T-cell (primary cell): ENCODE results near the gene SPACA9. TPM values are rescaled to one million over a fixed set of nuclear protein-coding genes. Genes with fewer than 3 reads are reported as not detected.

Experiments
- ATAC-seq, 4 experiments: fragments of 200-7000 bp in 3 of 4; fragments of 150-1000 bp in 1 of 4; cut with Tn5 transposase; replicated peaks in 1 of 4; 1 replicate in 3 of 4; 2 replicates in 1 of 4; pipeline ENCODE4 v1.10.0; 2021; ENCODE audit warnings: moderate library complexity in 3 of 4, mild to moderate bottlenecking in 2 of 4, moderate number of reproducible peaks in 1 of 4
- CTCF ChIA-PET, 2 donors: fragments of 300-600 bp; sonication (Branson Sonifier 250); formaldehyde crosslinking; loops; one replicate each; lab custom pipeline; 2022; ENCODE audit warnings: antibody characterized with exemption in 2 of 2; lab: Charles Lee
- POLR2A ChIA-PET, 2 donors: fragments of 300-600 bp; sonication (Branson Sonifier 250); formaldehyde crosslinking; loops; one replicate each; lab custom pipeline; 2022; ENCODE audit warnings: antibody characterized with exemption in 2 of 2; lab: Charles Lee
- DNase-seq, 35 experiments: peaks; one replicate each; pipeline versions ENCODE4 v3.0.0 to v3.0.0-alpha.2; 2013 to 2023
- H3K27ac ChIP-seq: one replicate; pipeline ENCODE4 v1.5.1; 2013; ENCODE audit warnings: low read length
- H3K27me3 ChIP-seq, 2 experiments: replicated peaks in 1 of 2; 1 replicate in 1 of 2; 2 replicates in 1 of 2; pipeline versions ENCODE4 v1.6.1 to v1.7.0; 2013; ENCODE audit warnings: low read length in 1 of 2, mixed read lengths in 1 of 2; ENCODE audit not compliant: control insufficient read depth in 2 of 2, insufficient read depth in 2 of 2; ENCODE audit errors: extremely low read depth in 1 of 2
- H3K36me3 ChIP-seq, 2 donors: 1 replicate in 1 of 2; 2 replicates in 1 of 2; pipeline versions ENCODE4 v1.6.1 to v1.7.0; 2013; ENCODE audit warnings: low read length in 1 of 2; ENCODE audit not compliant: control insufficient read depth in 2 of 2, insufficient read depth in 1 of 2; ENCODE audit errors: extremely low read depth in 1 of 2
- H3K4me1 ChIP-seq, 2 experiments: 1 replicate in 1 of 2; 2 replicates in 1 of 2; pipeline versions ENCODE4 v1.6.1 to v1.7.0; 2013; ENCODE audit warnings: low read length in 2 of 2, mixed read lengths in 1 of 2; ENCODE audit not compliant: insufficient read depth in 2 of 2, control insufficient read depth in 1 of 2; ENCODE audit errors: extremely low read depth in 1 of 2
- H3K4me3 ChIP-seq, 2 donors: 1 replicate in 1 of 2; 2 replicates in 1 of 2; pipeline versions ENCODE4 v1.5.1 to v1.7.0; 2013; ENCODE audit warnings: mild to moderate bottlenecking in 2 of 2, low read length in 1 of 2, moderate library complexity in 1 of 2; ENCODE audit not compliant: control insufficient read depth in 1 of 2; ENCODE audit errors: extremely low read depth in 1 of 2
- H3K9me3 ChIP-seq: 2 replicates; pipeline ENCODE4 v1.7.0; 2013
- H3K27ac Mint-ChIP-seq, 2 donors: one replicate each; pipeline ENCODE4 v1.8.0; 2020 to 2021; ENCODE audit warnings: mild to moderate bottlenecking in 2 of 2, mixed read lengths in 2 of 2
- H3K27me3 Mint-ChIP-seq, 2 donors: one replicate each; pipeline ENCODE4 v1.8.0; 2021 to 2022; ENCODE audit warnings: mixed read lengths in 2 of 2
- H3K36me3 Mint-ChIP-seq: one replicate; pipeline ENCODE4 v1.8.0; 2021; ENCODE audit warnings: mixed read lengths
- H3K4me1 Mint-ChIP-seq, 3 donors: one replicate each; pipeline ENCODE4 v1.8.0; 2020 to 2022; ENCODE audit warnings: mixed read lengths in 3 of 3, mild to moderate bottlenecking in 1 of 3
- H3K4me3 Mint-ChIP-seq, 3 donors: one replicate each; pipeline ENCODE4 v1.8.0; 2020 to 2022; ENCODE audit warnings: mild to moderate bottlenecking in 3 of 3, mixed read lengths in 3 of 3, moderate library complexity in 3 of 3
- H3K9me3 Mint-ChIP-seq, 3 donors: one replicate each; pipeline ENCODE4 v1.8.0; 2020 to 2022; ENCODE audit warnings: mixed read lengths in 3 of 3
- WGBS: methylation state at CpG from one replicate; pipeline ENCODE4 v1.1.5; 2013; ENCODE audit warnings: missing lambda C conversion rate; ENCODE audit not compliant: insufficient coverage; 5-methylcytosine and 5-hydroxymethylcytosine counted together
- total RNA-seq, 35 experiments: library from RNA in 6 of 35; stranded (reverse) in 6 of 35; fragments of 120-200 nt in 1 of 35; gene quantifications; one replicate each; pipeline versions ENCODE4 v1.2.1 to v1.2.4 and lab custom pipeline; 2013 to 2026

The SPACA9 gene
- total RNA-seq (1 to 10 TPM; 1.2 to 2.5 (median 2.0) TPM), total RNA-seq (lab: John Stamatoyannopoulos, UW) (0.23 to 3.6 (median 1.4) reads per million in 29 experiments)
- total RNA-seq (2013): 1.3 TPM

DNA sequence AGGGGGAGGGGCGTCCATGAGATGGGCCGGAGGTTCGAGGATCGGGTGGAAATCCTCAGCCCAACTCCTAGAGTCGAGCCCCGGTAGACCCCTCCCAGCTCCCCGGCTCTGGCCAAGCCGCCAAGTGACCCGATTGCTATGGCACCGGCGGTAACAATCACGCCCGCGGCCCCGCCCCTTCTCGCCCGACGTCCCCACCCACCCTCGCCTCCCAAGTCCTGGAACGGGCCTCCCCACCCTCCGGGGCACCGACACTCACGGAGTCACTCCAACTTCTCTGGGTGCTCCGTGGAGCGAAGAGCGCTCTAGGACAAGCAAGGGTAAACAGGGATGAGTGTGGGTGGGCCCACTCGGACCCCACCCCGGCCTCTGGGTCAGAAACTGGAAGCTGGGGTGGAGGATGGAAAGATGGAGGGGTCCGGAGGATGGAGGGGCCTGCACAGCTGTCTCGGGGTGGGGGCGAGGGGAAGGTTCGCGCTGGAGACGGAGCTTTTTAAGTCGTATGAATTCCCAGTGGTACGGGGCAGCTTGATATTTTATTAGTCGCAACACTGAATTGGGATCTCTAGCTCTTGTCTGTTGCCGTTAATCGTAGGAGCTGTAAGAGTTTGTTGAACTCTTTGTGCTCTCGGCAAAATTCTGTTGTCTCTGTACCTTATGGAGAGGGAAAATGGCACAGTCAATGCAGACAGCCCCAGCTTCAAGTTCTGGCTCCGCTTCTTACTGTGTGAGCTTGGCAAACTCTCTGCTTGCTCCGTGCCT lies at the start of gene SPACA9:
Gene SPACA9, plus strand, starts transcription at position 204 of the 762 bp plus-strand sequence. CDS start 5,050 bp downstream, outside the sequence.
- Mint-ChIP-seq H3K9me3 (no peaks in the 10 kb centered on the region), H3K27ac (peak within 1 kb of the TSS; percentile 25 to 32), H3K27me3 (no peaks in the 10 kb centered on the region), H3K36me3 (no peaks in the 10 kb centered on the region), H3K4me1 (peaks cover 8 to 17% (median 11%) of the 10 kb centered on the region in 3 donors), H3K4me3 (peak within 1 kb of the TSS; percentile 76 to 83 (median 80))
- H3K9me3 ChIP-seq: no peaks in the 10 kb centered on the region
- ATAC-seq: peak; percentile 18 to 37 (median 26)
- peak in 8 of 35 experiments; percentile 5 to 39 (median 14) for DNase-seq
- peak within 1 kb of the TSS; percentile 67 for H3K27ac ChIP-seq
- 42% methylated on average over 35 of the region's 42 CpGs for WGBS
- H3K27me3 ChIP-seq: peaks cover 0 to 14% of the 10 kb centered on the region in 2 experiments
- peak within 1 kb of the TSS; percentile 77 to 98 for H3K4me3 ChIP-seq
- H3K36me3 ChIP-seq: no peaks in the 10 kb centered on the region
- ChIA-PET POLR2A (interaction anchor here in 1 of 2 donors (0.5 kb wide), 1 partner anchor 29 kb away, joined by 5 read pairs; no protein-coding TSS in a partner anchor), CTCF (interaction anchor here (0.6 to 0.9 kb wide), 2 partner anchors 27 to 30 kb away, joined by 3 to 8 read pairs; no protein-coding TSS in a partner anchor)
- H3K4me1 ChIP-seq: peaks cover 4 to 18% of the 10 kb centered on the region in 2 experiments

DNA sequence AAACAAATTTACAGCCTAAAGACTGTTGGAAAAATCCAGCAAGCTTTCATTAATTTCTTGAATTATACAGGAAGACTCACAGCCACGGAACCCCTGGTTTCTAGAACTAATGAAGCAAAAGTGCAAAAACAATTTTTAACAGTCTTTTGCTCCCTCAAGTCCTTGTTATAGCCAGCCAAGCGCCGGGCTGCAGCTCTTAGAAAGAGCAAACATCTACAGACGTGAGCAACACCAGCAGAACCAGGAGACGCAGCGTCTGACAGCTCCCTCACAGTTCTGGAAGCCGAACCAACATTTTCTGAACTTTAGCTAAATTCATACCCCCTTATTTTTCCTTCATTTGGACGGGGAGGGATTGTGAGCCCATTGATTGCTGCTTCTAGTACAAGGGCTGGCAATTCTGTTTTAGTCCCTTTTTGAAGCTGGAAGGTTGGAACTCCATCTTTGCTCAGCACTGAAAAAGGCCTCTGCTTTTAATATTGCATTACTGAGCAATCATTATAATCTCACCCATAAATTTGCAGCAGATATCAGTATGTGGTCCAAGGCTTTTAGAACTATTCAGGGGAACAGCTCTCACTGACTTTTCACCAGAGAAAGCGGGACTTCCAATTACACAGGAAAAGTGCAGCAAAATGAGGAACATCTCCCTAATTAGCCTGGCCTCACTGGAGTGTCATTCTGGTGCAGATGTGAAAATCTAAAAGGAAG lies 46.4 kb upstream of the SPACA9 start:
- no peaks in the 10 kb centered on the region for H3K4me1 ChIP-seq
- Mint-ChIP-seq H3K9me3 (no peaks in the 10 kb centered on the region), H3K4me3 (no peak overlapping the region), H3K27me3 (peaks cover 3 to 15% of the 10 kb centered on the region in 2 donors), H3K4me1 (no peaks in the 10 kb centered on the region), H3K36me3 (no peaks in the 10 kb centered on the region), H3K27ac (no peak overlapping the region)
- ChIA-PET POLR2A (no interaction called here), CTCF (interaction anchor here in 1 of 2 donors (0.7 kb wide), 1 partner anchor 696 kb away, joined by 9 read pairs; no protein-coding TSS in a partner anchor)
- DNase-seq (no peak), ATAC-seq (no peak)
- H3K9me3 ChIP-seq: no peaks in the 10 kb centered on the region
- H3K36me3 ChIP-seq: no peaks in the 10 kb centered on the region
- H3K27me3 ChIP-seq: peaks cover 0 to 19% of the 10 kb centered on the region in 2 experiments
- no peak overlapping the region for H3K4me3 ChIP-seq
- H3K27ac ChIP-seq: no peak overlapping the region
- WGBS: 93% methylated on average over 4 of the region's 9 CpGs

DNA sequence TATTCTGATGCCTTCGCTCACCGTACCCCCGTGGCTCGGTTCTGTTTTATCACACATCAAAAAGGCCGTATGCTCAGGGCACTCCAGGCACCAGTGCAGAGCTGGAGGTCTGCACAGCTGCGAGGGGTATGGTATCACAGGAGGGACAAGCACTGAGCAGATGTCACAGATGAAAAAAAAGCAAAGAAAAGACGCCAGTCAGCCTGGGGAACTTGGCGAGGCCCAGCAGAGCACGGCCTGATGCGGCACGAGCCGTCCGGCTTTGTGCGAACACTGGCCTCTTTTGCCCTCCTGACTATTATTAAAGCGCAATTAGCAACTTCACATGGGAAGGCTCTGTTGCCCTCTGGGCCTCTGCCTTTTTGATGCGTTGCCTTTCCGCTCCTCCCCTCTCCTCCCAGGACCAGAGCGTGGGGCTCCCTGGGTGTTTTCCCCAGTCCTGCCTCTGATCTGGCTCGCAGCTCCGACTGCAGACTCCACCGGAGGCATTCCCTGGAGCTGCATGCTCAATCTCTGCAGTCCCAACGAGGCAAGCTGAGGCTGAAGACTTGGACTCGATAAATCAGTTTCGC lies 45.1 kb upstream of the SPACA9 start:
- Histone ChIP-seq H3K27ac (no peak overlapping the region), H3K9me3 (no peaks in the 10 kb centered on the region), H3K4me3 (no peak overlapping the region), H3K36me3 (no peaks in the 10 kb centered on the region), H3K4me1 (no peaks in the 10 kb centered on the region), H3K27me3 (peaks cover 0 to 16% of the 10 kb centered on the region in 2 experiments)
- 75% methylated on average over 20 of the region's 24 CpGs for WGBS
- CTCF ChIA-PET: no interaction called here
- H3K9me3 Mint-ChIP-seq: no peaks in the 10 kb centered on the region
- DNase-seq (no peak), ATAC-seq (no peak)
- peaks cover 3 to 13% of the 10 kb centered on the region in 2 donors for H3K27me3 Mint-ChIP-seq
- no peak overlapping the region for H3K27ac Mint-ChIP-seq
- no peaks in the 10 kb centered on the region for H3K36me3 Mint-ChIP-seq
- no peaks in the 10 kb centered on the region for H3K4me1 Mint-ChIP-seq
- POLR2A ChIA-PET: no interaction called here
- H3K4me3 Mint-ChIP-seq: no peak overlapping the region

DNA sequence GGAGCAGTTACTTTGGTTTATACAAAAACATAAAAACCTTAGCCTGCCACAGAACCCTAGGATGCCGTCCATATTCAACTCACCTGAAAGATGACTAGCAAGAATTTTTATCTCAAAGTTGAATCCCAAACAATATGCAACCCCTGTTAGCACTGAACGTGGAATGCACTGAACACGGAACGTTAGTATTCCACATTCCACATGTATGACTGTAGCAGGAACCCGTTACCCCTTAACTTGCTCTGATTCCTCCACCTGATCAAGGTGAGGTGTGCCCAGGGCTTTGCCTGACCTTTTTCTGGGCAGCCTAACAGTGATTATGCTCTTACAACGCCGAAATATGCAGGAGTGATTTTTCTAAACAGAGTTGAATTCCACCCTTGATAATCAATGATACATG lies 44.4 kb upstream of the SPACA9 start:
- H3K4me3 ChIP-seq: no peak overlapping the region
- H3K27me3 ChIP-seq: peaks cover 0 to 16% of the 10 kb centered on the region in 2 experiments
- DNase-seq (no peak), ATAC-seq (no peak)
- no peaks in the 10 kb centered on the region for H3K4me1 ChIP-seq
- POLR2A ChIA-PET: no interaction called here
- H3K27me3 Mint-ChIP-seq: peaks cover 3 to 13% of the 10 kb centered on the region in 2 donors
- no peak overlapping the region for H3K4me3 Mint-ChIP-seq
- no peaks in the 10 kb centered on the region for H3K36me3 ChIP-seq
- H3K9me3 ChIP-seq: no peaks in the 10 kb centered on the region
- CTCF ChIA-PET: no interaction called here
- WGBS: 80% methylated on average over 2 of the region's 7 CpGs
- no peaks in the 10 kb centered on the region for H3K36me3 Mint-ChIP-seq
- H3K9me3 Mint-ChIP-seq: no peaks in the 10 kb centered on the region
- H3K27ac ChIP-seq: no peak overlapping the region
- H3K4me1 Mint-ChIP-seq: no peaks in the 10 kb centered on the region
- H3K27ac Mint-ChIP-seq: no peak overlapping the region

DNA sequence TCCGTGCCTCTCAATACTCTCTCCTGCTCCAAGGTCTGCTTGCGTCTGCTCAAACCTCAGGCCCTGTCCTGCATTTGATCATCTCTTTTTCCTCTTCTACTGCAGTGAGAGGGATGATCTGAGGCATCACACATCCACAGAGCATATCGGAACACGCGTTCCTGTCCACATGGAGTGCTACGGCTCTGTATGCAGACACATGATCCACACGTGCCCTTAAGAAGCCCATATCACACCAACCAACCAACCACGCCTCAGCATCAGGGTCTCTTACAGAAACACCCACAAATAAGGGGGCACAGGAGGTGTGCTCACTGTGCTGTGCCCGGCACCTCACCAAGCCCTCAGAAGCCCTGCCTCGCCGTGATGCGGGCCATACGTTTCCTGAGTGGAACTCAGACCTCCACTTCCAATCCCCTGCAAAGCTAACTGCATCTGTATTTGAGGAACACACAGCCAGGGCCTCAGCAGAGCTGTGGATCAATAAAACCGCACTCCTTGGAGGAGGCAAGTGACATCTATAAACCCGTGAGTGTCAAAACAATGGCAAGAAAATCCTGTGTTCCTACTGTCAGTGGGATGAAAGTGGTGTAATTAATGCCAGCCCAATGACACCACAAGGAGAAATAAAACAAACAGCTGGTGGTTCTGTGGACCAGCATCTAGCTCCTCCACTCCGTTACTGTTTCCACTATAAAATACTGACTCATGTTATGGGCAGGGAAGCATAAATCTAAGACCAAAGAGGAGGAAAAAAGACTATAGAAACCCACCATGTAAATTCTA lies 41.0 kb upstream of the SPACA9 start:
- DNase-seq: no peak
- ChIA-PET POLR2A (no interaction called here), CTCF (no interaction called here)
- Histone ChIP-seq H3K27ac (no peak overlapping the region), H3K4me1 (no peaks in the 10 kb centered on the region), H3K36me3 (no peaks in the 10 kb centered on the region), H3K4me3 (no peak overlapping the region), H3K9me3 (no peaks in the 10 kb centered on the region), H3K27me3 (peaks cover 0 to 15% of the 10 kb centered on the region in 2 experiments)
- H3K27me3 Mint-ChIP-seq: peaks cover 3 to 13% of the 10 kb centered on the region in 2 donors
- 87% methylated on average over 12 of the region's 16 CpGs for WGBS
- no peak overlapping the region for H3K4me3 Mint-ChIP-seq
- no peak for ATAC-seq
- no peaks in the 10 kb centered on the region for H3K36me3 Mint-ChIP-seq
- H3K4me1 Mint-ChIP-seq: no peaks in the 10 kb centered on the region
- H3K9me3 Mint-ChIP-seq: no peaks in the 10 kb centered on the region
- no peak overlapping the region for H3K27ac Mint-ChIP-seq
